NCI-H1092 treated with DMSO at 0.1 percent for 48 hours (cell line): ENCODE data around the gene CLIC2.

ENCODE experiments used
- DNase-seq: peaks from one replicate; lab custom pipeline; 2025; lab: John Stamatoyannopoulos, UW

CLIC2 gene

GRCh38 chrX:155262970-155263754 is 71.3 kb downstream of the CLIC2 start:
- DNase-seq, result no peak

- no peak for DNase-seq
These were observed 74.7 kb downstream of the CLIC2 start for GRCh38 chrX:155259752-155260151.

GRCh38 chrX:155251391-155251790 is 83.0 kb downstream of the CLIC2 start:
- no peak for DNase-seq

GRCh38 chrX:155247497-155247896 is 86.9 kb downstream of the CLIC2 start:
- DNase-seq, result no peak

- no peak for DNase-seq
These were observed 87.7 kb downstream of the CLIC2 start for GRCh38 chrX:155246748-155247147.

- DNase-seq, result no peak
These were observed 92.1 kb downstream of the CLIC2 start for GRCh38 chrX:155242300-155242699.

GRCh38 chrX:155237719-155238118 is 96.7 kb downstream of the CLIC2 start:
- no peak for DNase-seq

GRCh38 chrX:155235891-155236290 is 98.5 kb downstream of the CLIC2 start:
- DNase-seq, result no peak

GRCh38 chrX:155231163-155231562 is 103.3 kb downstream of the CLIC2 start:
- DNase-seq, result no peak
